K562 (cell line): ENCODE measurements around the gene COMMD4. TPM values are rescaled to one million over a fixed set of nuclear protein-coding genes. Genes with fewer than 3 reads are reported as not detected.
"Not testable (repeated sequence)": the region's sequence is repeated elsewhere in the genome, so short reads cannot be mapped to it uniquely, and the experiment has no call there.

Experiments
- ATAC-seq: fragments of 200-7000 bp; cut with Tn5 transposase; 3 replicates; pipeline ENCODE4 v1.9.1; 2020; ENCODE audit warnings: moderate library complexity
- BruUV-seq: library from RNA; stranded (reverse); fragments of 400-500 nt; replicated peaks from 2 replicates; lab custom pipeline; 2021; lab: Mats Ljungman, UMichigan
- CTCF ChIA-PET: fragments of 300-600 bp; formaldehyde crosslinking; extraction: SDS; loops from one replicate; lab custom pipeline; 2021; ENCODE audit warnings: low intra/inter-chr PET ratio; lab: Yijun Ruan, JAX
- POLR2A ChIA-PET: fragments of 300-600, 350-650 bp; sonication (Branson Sonifier 250); formaldehyde crosslinking; extraction: SDS; loops from one replicate; lab custom pipeline; 2021; ENCODE audit warnings: antibody characterized with exemption, inconsistent platforms; lab: Yijun Ruan, JAX
- DNase-seq, 4 experiments: peaks; one replicate each; pipeline versions ENCODE4 v3.0.0 to v3.0.0-alpha.2; 2011 to 2018; ENCODE audit warnings: low spot score in 3 of 4, mixed read lengths in 3 of 4; ENCODE audit errors: extremely low read depth in 1 of 4
- FAIRE-seq: peaks from 2 replicates; lab custom pipeline; 2011; peaks lifted over from hg19 to GRCh38; lab: Jason Lieb, UNC
- H2AFZ ChIP-seq: 2 replicates; pipeline ENCODE4 v1.6.0; 2011; ENCODE audit warnings: low read depth, low read length, control low read depth, inconsistent platforms
- H3K27ac ChIP-seq: fragments of 200-600 bp; 3 replicates; pipeline ENCODE4 v1.8.0; 2011; ENCODE audit warnings: low read depth, mild to moderate bottlenecking, control low read depth, inconsistent platforms, low read length, moderate library complexity, mixed read lengths; ENCODE audit errors: extremely low read depth
- H3K27me3 ChIP-seq, 2 experiments: fragments of 300-600 bp in 1 of 2; 2 replicates in 1 of 2; 3 replicates in 1 of 2; pipeline versions ENCODE4 v1.6.0 to v1.8.0; 2011; ENCODE audit warnings: inconsistent platforms in 2 of 2, low read length in 2 of 2, mild to moderate bottlenecking in 1 of 2, mixed read lengths in 1 of 2, moderate library complexity in 1 of 2; ENCODE audit not compliant: control insufficient read depth in 2 of 2, insufficient read depth in 2 of 2
- H3K36me3 ChIP-seq: fragments of 300-600 bp; 3 replicates; pipeline ENCODE4 v1.8.0; 2011; ENCODE audit warnings: mild to moderate bottlenecking, low read length, inconsistent platforms; ENCODE audit not compliant: control insufficient read depth, insufficient read depth
- H3K4me1 ChIP-seq, 2 experiments: fragments of 200-600 bp in 1 of 2; replicated peaks in 1 of 2; 2 replicates in 1 of 2; 3 replicates in 1 of 2; pipeline versions ENCODE4 v1.5.1 to v1.8.0; 2011; ENCODE audit warnings: inconsistent platforms in 2 of 2, low read length in 2 of 2, mild to moderate bottlenecking in 1 of 2, mixed read lengths in 1 of 2, moderate library complexity in 1 of 2; ENCODE audit not compliant: control insufficient read depth in 2 of 2, insufficient read depth in 2 of 2
- H3K4me2 ChIP-seq: 2 replicates; pipeline ENCODE4 v1.6.1; 2011; ENCODE audit warnings: low read length, control low read depth, inconsistent platforms, mixed read lengths; ENCODE audit not compliant: insufficient read depth
- H3K4me3 ChIP-seq: fragments of 200-600 bp; sonication (generic), shearing (Covaris generic); 2 replicates; pipeline ENCODE4 v1.5.1; 2016; ENCODE audit warnings: control low read depth, inconsistent platforms
- H3K79me2 ChIP-seq: fragments of 200-600 bp; 3 replicates; pipeline ENCODE4 v1.8.0; 2011; ENCODE audit warnings: low read length, inconsistent platforms; ENCODE audit not compliant: control insufficient read depth, insufficient read depth
- H3K9ac ChIP-seq, 2 experiments: 2 replicates each; pipeline versions ENCODE4 v1.6.0 to v1.6.1; 2011; ENCODE audit warnings: low read depth in 2 of 2, low read length in 2 of 2, control low read depth in 1 of 2, inconsistent platforms in 1 of 2, mild to moderate bottlenecking in 1 of 2, mixed read lengths in 1 of 2; ENCODE audit not compliant: insufficient read depth in 1 of 2
- H3K9me1 ChIP-seq: one replicate; pipeline ENCODE4 v1.6.0; 2011; ENCODE audit warnings: inconsistent platforms, mild to moderate bottlenecking, low read length, moderate library complexity; ENCODE audit not compliant: control insufficient read depth, insufficient read depth
- H3K9me3 ChIP-seq: replicated peaks from 2 replicates; pipeline ENCODE4 v1.5.1; 2011; ENCODE audit warnings: low read depth, low read length, inconsistent platforms; ENCODE audit not compliant: control insufficient read depth, insufficient read depth
- H4K20me1 ChIP-seq: replicated peaks from 2 replicates; pipeline ENCODE4 v1.6.1; 2011; ENCODE audit warnings: low read length, inconsistent platforms, mixed read lengths; ENCODE audit not compliant: control insufficient read depth, insufficient read depth
- ATF7 ChIP-seq: fragments of 450-650 bp; IDR thresholded peaks from 2 replicates; pipeline ENCODE4 v1.7.1; 2014; ENCODE audit warnings: mild to moderate bottlenecking, moderate library complexity
- CHD2 ChIP-seq: IDR thresholded peaks from 2 replicates; pipeline ENCODE4 v1.6.1; 2011; ENCODE audit warnings: low read depth, low read length
- WGBS: fragments of 100-300 bp; shearing (Covaris generic); methylation state at CpG from one replicate; pipeline ENCODE4 v1.1.6; 2016; ENCODE audit warnings: low coverage, mixed read lengths; ENCODE audit not compliant: insufficient coverage; ENCODE audit errors: missing lambda C conversion rate; 5-methylcytosine and 5-hydroxymethylcytosine counted together
- in situ Hi-C: fragments of 300-500 bp; cut with MboI; formaldehyde crosslinking; loops from 4 replicates; pipeline ENCODE4 v1.15.0; 2018; ENCODE audit warnings: inconsistent platforms, mixed read lengths
- intact Hi-C: fragments of 100-400 bp; cut with micrococcal nuclease; formaldehyde crosslinking; loops from 2 replicates; pipeline ENCODE4 v1.14.2; 2022
- polyA plus RNA-seq, 8 experiments: library from polyadenylated mRNA; depleted of rRNA in 4 of 8; stranded (reverse) in 5 of 8; unstranded in 3 of 8; fragments of >200 nt; fragmentation: Nextera tagmentation in 2 of 8; fragmentation: Illumina TruSeq in 1 of 8; extraction: Ambion mirVana in 2 of 8; extraction: Trizol in 1 of 8; gene quantifications; 2 replicates each; pipeline versions ENCODE4 v1.2.1 to v1.2.3, GENCODE V29; 2011 to 2014; ENCODE audit warnings: inconsistent platforms in 1 of 8, missing spikeins in 1 of 8
- total RNA-seq, 7 experiments: library from RNA; depleted of rRNA in 6 of 7; stranded (reverse); fragments of >200 nt in 6 of 7; fragmentation: Illumina TruSeq in 2 of 7; extraction: Trizol in 2 of 7; gene quantifications; 2 replicates each; pipeline versions ENCODE4 v1.2.1 to v1.2.3, GENCODE V29; 2011 to 2021; ENCODE audit warnings: low replicate concordance in 1 of 7
- TF ChIP-seq, protein P1 (sequence below): fragments of 450-650 bp; IDR thresholded peaks from 2 replicates; pipeline ENCODE4 v1.6.1; 2017; ENCODE audit warnings: mild to moderate bottlenecking, moderate library complexity

The COMMD4 gene
- total and polyA plus RNA-seq, 9 of the 15 experiments (the other 6 are each of a cell fraction or from before 2014, with no cell fraction given), result 20.4 to 140 (median 63.9) TPM

GRCh38 chr15:75329571-75329970 lies 6.3 kb upstream of the COMMD4 start (continued):
- TF ChIP-seq, protein P1, sequence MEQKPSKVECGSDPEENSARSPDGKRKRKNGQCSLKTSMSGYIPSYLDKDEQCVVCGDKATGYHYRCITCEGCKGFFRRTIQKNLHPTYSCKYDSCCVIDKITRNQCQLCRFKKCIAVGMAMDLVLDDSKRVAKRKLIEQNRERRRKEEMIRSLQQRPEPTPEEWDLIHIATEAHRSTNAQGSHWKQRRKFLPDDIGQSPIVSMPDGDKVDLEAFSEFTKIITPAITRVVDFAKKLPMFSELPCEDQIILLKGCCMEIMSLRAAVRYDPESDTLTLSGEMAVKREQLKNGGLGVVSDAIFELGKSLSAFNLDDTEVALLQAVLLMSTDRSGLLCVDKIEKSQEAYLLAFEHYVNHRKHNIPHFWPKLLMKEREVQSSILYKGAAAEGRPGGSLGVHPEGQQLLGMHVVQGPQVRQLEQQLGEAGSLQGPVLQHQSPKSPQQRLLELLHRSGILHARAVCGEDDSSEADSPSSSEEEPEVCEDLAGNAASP, result no peak
- TF ChIP-seq ATF7, result no peak

GRCh38 chr15:75332093-75332492 lies 3.8 kb upstream of the COMMD4 start:
- H3K9me3 ChIP-seq, H3K9me1 ChIP-seq, BruUV-seq, H3K27me3 ChIP-seq, in situ Hi-C loops, H3K4me2 ChIP-seq, ATAC-seq, H2AFZ ChIP-seq, DNase-seq, POLR2A ChIA-PET, H4K20me1 ChIP-seq, intact Hi-C loops, H3K36me3 ChIP-seq, FAIRE-seq, H3K9ac ChIP-seq, CTCF ChIA-PET, H3K27ac ChIP-seq, H3K4me3 ChIP-seq: not testable (repeated sequence)
- Histone ChIP-seq H3K79me2 (peaks cover 11% of the 10 kb centered on the region), H3K4me1 (peaks cover 10 to 13% of the 10 kb centered on the region in 2 experiments; a peak in 4 of 5 replicates)
- TF ChIP-seq CHD2, result peak; percentile 79
- WGBS, result 18% methylated on average over 7 of the region's 7 CpGs

DNA sequence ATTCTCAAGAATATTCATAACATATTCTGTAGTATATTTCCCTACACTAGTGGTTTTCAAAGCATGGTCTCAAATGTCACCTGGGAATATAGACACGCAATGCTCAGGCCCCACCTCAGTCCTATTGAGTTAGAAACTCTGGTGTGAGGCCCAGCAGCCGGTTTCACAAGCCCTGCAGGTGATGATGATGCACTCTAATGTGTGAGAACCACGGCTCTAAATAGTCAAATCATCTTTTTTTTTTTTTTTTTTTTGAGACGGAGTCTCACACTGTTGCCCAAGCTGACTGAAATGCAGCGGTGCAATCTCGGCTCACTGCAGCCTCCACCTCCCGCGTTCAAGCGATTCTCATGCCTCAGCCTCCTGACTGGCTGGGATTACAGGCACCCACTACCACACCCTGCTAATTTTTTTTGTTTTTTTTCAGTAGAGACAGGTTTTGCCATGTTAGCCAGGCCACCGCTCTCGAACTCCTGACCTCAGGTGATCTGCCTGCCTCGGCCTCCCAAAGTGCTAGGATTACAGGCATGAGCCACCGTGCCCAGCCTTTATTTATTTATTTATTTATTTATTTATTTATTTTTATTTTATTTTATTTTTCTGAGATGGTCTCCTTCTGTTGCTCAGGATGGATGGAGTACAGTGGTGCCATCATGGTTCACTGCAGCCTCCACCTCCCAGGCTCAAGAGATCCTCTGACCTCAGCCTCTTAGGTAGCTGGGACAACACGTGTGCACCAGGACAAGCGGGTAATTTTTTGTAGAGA lies 2.0 kb upstream of the COMMD4 start:
- H4K20me1 ChIP-seq, CTCF ChIA-PET, H3K27me3 ChIP-seq, H3K9me1 ChIP-seq, H3K27ac ChIP-seq, in situ Hi-C loops, ATAC-seq, H2AFZ ChIP-seq, POLR2A ChIA-PET, H3K9me3 ChIP-seq, FAIRE-seq, H3K4me3 ChIP-seq, H3K9ac ChIP-seq, H3K36me3 ChIP-seq, DNase-seq, intact Hi-C loops, BruUV-seq, H3K4me2 ChIP-seq: not testable (repeated sequence)
- Histone ChIP-seq H3K79me2 (peaks cover 11% of the 10 kb centered on the region), H3K4me1 (peaks cover 10 to 14% of the 10 kb centered on the region in 2 experiments; a peak in 4 of 5 replicates)
- WGBS, result 82% methylated on average over 8 of the region's 15 CpGs
